Nephron progenitor cell (in vitro differentiated cells): ENCODE results near the gene SIX2.

Experiments
- DNase-seq: peaks from one replicate; pipeline ENCODE4 v3.0.0; 2021
- H3K27ac Mint-ChIP-seq: 2 replicates; pipeline ENCODE4 v1.8.0; 2021; ENCODE audit warnings: mild to moderate bottlenecking, moderate library complexity, mixed read lengths
- H3K27me3 Mint-ChIP-seq: 2 replicates; pipeline ENCODE4 v1.8.0; 2021; ENCODE audit warnings: mild to moderate bottlenecking, low read depth, mixed read lengths; ENCODE audit not compliant: poor library complexity
- H3K36me3 Mint-ChIP-seq: 2 replicates; pipeline ENCODE4 v1.8.0; 2021; ENCODE audit warnings: low read depth, mixed read lengths
- H3K4me1 Mint-ChIP-seq: 2 replicates; pipeline ENCODE4 v1.8.0; 2021; ENCODE audit warnings: mixed read lengths
- H3K4me3 Mint-ChIP-seq: 2 replicates; pipeline ENCODE4 v1.8.0; 2021; ENCODE audit warnings: mild to moderate bottlenecking, moderate library complexity, mixed read lengths
- H3K9me3 Mint-ChIP-seq: 2 replicates; pipeline ENCODE4 v1.8.0; 2021; ENCODE audit warnings: mild to moderate bottlenecking, moderate library complexity, mixed read lengths
- TF ChIP-seq, protein P1 (sequence below): fragments of 200-600 bp; sonication (generic); IDR thresholded peaks from 2 replicates; pipeline ENCODE4 v1.5.0; 2021; ENCODE audit warnings: antibody characterized with exemption

Gene SIX2

DNA sequence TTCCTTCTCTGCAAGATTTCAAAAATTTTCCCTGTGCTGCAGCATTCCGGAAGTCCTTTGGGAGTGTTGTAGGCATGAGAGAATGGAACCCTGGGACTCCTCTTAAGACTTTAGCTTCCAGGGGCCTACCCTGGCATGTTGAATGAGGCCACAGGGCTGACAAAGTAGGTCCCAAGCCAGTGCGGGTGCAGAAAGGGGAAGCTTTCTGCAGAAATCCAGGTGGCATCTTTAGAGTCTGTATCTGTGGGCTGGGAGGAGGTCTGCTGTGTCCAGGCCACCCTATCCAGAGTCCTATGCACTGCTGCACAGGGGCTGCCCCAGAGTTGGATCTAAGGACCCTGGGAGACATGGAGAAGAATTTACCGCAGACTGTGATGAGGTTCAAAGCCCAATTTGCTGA is 1.9 kb upstream of the SIX2 start:
- Mint-ChIP-seq H3K4me3 (peak overlapping the region; percentile 84), H3K27me3 (peaks cover 92% of the 10 kb centered on the region), H3K36me3 (peaks cover 6% of the 10 kb centered on the region), H3K4me1 (peaks cover 56% of the 10 kb centered on the region), H3K27ac (no peak overlapping the region), H3K9me3 (no peaks in the 10 kb centered on the region)
- TF ChIP-seq, protein P1, sequence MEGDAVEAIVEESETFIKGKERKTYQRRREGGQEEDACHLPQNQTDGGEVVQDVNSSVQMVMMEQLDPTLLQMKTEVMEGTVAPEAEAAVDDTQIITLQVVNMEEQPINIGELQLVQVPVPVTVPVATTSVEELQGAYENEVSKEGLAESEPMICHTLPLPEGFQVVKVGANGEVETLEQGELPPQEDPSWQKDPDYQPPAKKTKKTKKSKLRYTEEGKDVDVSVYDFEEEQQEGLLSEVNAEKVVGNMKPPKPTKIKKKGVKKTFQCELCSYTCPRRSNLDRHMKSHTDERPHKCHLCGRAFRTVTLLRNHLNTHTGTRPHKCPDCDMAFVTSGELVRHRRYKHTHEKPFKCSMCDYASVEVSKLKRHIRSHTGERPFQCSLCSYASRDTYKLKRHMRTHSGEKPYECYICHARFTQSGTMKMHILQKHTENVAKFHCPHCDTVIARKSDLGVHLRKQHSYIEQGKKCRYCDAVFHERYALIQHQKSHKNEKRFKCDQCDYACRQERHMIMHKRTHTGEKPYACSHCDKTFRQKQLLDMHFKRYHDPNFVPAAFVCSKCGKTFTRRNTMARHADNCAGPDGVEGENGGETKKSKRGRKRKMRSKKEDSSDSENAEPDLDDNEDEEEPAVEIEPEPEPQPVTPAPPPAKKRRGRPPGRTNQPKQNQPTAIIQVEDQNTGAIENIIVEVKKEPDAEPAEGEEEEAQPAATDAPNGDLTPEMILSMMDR = no peak
- no peak for DNase-seq

DNA sequence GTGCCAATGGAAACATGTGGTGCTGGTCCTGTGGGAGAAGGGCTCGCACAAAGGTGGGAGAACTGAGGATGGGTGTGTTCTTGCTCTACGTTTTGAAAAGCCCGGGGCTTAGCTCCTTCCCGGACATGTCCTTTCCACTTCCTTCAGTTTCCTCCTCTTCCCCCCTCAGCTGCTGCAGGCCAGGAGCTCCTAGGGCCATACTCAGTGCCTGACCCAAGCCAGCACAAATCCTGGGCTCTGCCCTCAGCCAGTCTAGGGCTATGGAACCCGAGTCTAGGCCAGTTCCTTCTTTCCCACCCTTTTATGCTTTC is 1.4 kb upstream of the SIX2 start:
- Mint-ChIP-seq H3K27ac (no peak overlapping the region), H3K36me3 (peaks cover 8% of the 10 kb centered on the region), H3K9me3 (no peaks in the 10 kb centered on the region), H3K4me3 (peak overlapping the region; percentile 84), H3K4me1 (peaks cover 58% of the 10 kb centered on the region), H3K27me3 (peaks cover 92% of the 10 kb centered on the region)
- no peak for DNase-seq
- TF ChIP-seq, protein P1 = no peak

DNA sequence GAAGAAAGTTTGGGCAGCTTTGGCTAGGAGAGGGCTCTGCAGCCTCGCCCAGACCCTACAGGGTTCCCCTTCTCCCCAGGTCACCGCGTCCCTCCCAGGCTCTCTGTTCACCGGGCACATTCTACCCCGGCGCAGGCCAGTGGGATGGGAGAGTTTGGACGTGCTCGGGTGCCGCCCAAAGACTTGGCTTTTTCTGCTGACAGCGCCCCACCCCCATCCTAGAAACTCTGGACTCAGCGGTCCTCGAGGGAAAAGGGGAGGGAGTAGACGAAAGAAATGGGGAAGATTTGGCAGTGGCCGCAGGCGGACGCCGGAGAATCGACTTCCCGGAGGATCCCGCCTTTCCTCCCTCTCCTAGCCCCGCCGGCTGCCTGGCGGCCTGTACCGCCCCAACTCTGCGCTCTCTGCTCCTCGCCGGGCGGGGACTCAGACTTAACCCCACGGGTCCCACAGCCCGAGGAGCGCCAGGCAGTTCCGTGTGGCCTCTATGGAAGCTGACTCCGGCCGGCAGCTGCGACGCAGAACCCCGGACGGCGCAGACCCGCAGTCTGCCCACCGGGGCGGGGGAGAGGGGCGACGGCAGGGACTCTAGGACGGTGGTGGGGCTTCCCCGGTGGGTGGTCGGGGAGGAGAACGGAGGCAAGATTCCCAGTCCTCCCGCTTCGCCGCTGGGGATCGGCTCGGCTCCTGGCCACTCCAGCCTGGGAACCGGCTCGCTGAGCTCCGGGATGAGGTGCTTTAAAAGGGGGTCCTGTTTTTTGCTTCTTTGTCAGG is 863 bp upstream of the SIX2 start:
- Mint-ChIP-seq H3K4me1 (peaks cover 62% of the 10 kb centered on the region), H3K27ac (no peak overlapping the region), H3K27me3 (peaks cover 92% of the 10 kb centered on the region), H3K36me3 (peaks cover 12% of the 10 kb centered on the region), H3K4me3 (peak overlapping the region; percentile 84), H3K9me3 (no peaks in the 10 kb centered on the region)
- peak; percentile 72 for DNase-seq
- TF ChIP-seq, protein P1 = no peak

DNA sequence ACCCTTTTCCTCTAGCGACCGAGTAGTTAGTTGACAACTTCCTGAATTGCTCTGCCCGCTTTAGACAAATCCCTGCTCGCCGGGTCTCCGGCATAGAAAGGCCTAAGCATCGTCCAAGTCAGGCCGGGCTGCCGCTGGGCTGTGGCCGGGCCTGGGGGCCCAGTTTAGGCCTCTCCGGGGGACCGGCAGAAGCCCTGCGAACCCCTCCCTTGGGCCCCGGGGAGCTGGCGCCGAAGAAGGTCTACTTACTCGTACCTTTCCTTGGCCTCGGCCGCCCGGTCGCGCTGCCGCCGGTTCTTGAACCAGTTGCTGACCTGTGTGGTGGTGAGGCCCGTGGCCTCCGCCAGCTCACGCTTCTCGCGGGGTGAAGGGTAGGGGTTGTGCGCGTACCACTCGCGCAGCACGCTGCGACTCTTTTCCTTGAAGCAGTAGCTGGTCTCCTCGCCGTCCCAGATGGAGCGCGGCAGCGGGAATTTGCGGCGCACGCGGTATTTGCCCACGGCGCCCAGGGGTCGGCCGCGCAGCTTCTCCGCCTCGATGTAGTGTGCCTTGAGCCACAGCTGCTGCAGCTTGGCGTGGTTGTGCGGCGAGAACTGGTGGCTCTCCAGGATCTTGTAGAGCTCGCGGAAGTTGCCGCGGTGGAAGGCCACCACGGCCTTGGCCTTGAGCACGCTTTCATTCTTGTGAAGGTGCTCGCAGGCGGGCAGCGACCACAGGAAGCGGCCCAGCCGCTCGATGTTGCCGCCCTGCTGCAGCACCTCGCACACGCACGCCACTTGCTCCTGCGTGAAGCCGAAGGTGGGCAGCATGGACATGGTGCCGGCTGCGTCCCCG is 739 bp downstream of the SIX2 start:
- TF ChIP-seq, protein P1 = no peak
- Mint-ChIP-seq H3K9me3 (no peaks in the 10 kb centered on the region), H3K4me1 (peaks cover 61% of the 10 kb centered on the region), H3K27ac (no peak overlapping the region), H3K4me3 (peak overlapping the region; percentile 86), H3K36me3 (peaks cover 13% of the 10 kb centered on the region), H3K27me3 (peaks cover 97% of the 10 kb centered on the region)
- DNase-seq = peak; percentile 43

DNA sequence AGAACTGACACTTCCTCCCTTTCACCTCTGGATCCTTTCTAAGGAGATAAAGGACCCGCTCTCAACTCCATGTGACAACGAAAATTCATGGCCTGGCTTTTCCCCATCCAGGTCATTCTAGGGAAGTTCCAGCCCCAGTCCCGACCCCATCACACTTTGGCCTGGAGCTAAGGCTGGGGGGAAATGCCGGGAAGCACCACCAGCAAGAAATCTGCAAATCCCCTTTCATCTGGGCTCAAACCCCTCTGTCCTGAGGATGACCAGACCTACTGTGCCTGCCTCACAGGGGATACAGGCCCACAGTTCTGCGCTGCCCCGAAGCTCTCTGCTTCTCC is 1.3 kb downstream of the SIX2 start:
- Mint-ChIP-seq H3K4me3 (peak overlapping the region; percentile 86), H3K4me1 (peaks cover 65% of the 10 kb centered on the region), H3K36me3 (peaks cover 19% of the 10 kb centered on the region), H3K9me3 (no peaks in the 10 kb centered on the region), H3K27ac (no peak overlapping the region), H3K27me3 (peaks cover 97% of the 10 kb centered on the region)
- TF ChIP-seq, protein P1 = no peak
- no peak for DNase-seq
